Naive thymus-derived CD4-positive, alpha-beta T cell (primary cell): ENCODE data around the gene SHLD2. TPM values are rescaled to one million over a fixed set of nuclear protein-coding genes. Genes with fewer than 3 reads are reported as not detected.
A peak's percentile ranks its signal among the peaks of the same experiment; 100 is the strongest.

ENCODE experiments used
- ATAC-seq: fragments of 150-1000 bp; cut with Tn5 transposase; 2 replicates; pipeline ENCODE4 v1.10.0; 2021; ENCODE audit warnings: mild to moderate bottlenecking, moderate library complexity
- CTCF ChIA-PET: fragments of 350-600 bp; sonication (Branson Sonifier 250); formaldehyde crosslinking; loops from one replicate; lab custom pipeline; 2021; ENCODE audit warnings: antibody characterized with exemption; lab: Charles Lee
- POLR2A ChIA-PET: fragments of 350-600 bp; sonication (Branson Sonifier 250); formaldehyde crosslinking; loops from one replicate; lab custom pipeline; 2021; ENCODE audit warnings: antibody characterized with exemption, inconsistent platforms; lab: Charles Lee
- DNase-seq, 9 donors: peaks; one replicate each; pipeline versions ENCODE4 v3.0.0 to v3.0.0-alpha.2; 2020 to 2022; ENCODE audit warnings: mixed read lengths in 1 of 9
- H3K27ac ChIP-seq: one replicate; pipeline ENCODE4 v1.7.0; 2013; ENCODE audit warnings: mild to moderate bottlenecking, low read depth, low read length, moderate library complexity
- H3K27me3 ChIP-seq, 2 donors: one replicate each; pipeline ENCODE4 v1.7.0; 2013; ENCODE audit warnings: low read length in 2 of 2, mild to moderate bottlenecking in 2 of 2, moderate library complexity in 2 of 2; ENCODE audit not compliant: control insufficient read depth in 2 of 2, insufficient read depth in 2 of 2
- H3K36me3 ChIP-seq, 3 experiments: 1 replicate in 2 of 3; 2 replicates in 1 of 3; pipeline ENCODE4 v1.7.0; 2013; ENCODE audit warnings: low read length in 3 of 3, mild to moderate bottlenecking in 3 of 3, moderate library complexity in 1 of 3; ENCODE audit not compliant: insufficient read depth in 3 of 3, control insufficient read depth in 2 of 3
- H3K4me1 ChIP-seq, 2 donors: one replicate each; pipeline ENCODE4 v1.7.0; 2013; ENCODE audit warnings: low read length in 2 of 2, mild to moderate bottlenecking in 2 of 2, moderate library complexity in 1 of 2; ENCODE audit not compliant: control insufficient read depth in 2 of 2, insufficient read depth in 2 of 2
- H3K4me3 ChIP-seq: 2 replicates; pipeline ENCODE4 v1.7.0; 2013; ENCODE audit warnings: mild to moderate bottlenecking, low read length
- H3K9me3 ChIP-seq, 3 experiments: 1 replicate in 2 of 3; 2 replicates in 1 of 3; pipeline ENCODE4 v1.7.0; 2013; ENCODE audit warnings: low read length in 3 of 3; ENCODE audit not compliant: control insufficient read depth in 2 of 3
- H3K27ac Mint-ChIP-seq, 9 donors: one replicate each; pipeline ENCODE4 v1.8.0; 2020 to 2022; ENCODE audit warnings: mixed read lengths in 9 of 9, mild to moderate bottlenecking in 8 of 9, moderate library complexity in 5 of 9, inconsistent platforms in 2 of 9
- H3K27me3 Mint-ChIP-seq, 5 donors: one replicate each; pipeline ENCODE4 v1.8.0; 2021 to 2022; ENCODE audit warnings: mixed read lengths in 5 of 5, mild to moderate bottlenecking in 1 of 5
- H3K36me3 Mint-ChIP-seq, 5 donors: one replicate each; pipeline ENCODE4 v1.8.0; 2020 to 2022; ENCODE audit warnings: mixed read lengths in 5 of 5, mild to moderate bottlenecking in 3 of 5, inconsistent platforms in 1 of 5
- H3K4me1 Mint-ChIP-seq, 7 donors: one replicate each; pipeline ENCODE4 v1.8.0; 2020 to 2022; ENCODE audit warnings: mixed read lengths in 7 of 7, mild to moderate bottlenecking in 3 of 7, inconsistent platforms in 1 of 7
- H3K4me3 Mint-ChIP-seq, 10 donors: one replicate each; pipeline ENCODE4 v1.8.0; 2020 to 2022; ENCODE audit warnings: mild to moderate bottlenecking in 10 of 10, mixed read lengths in 10 of 10, moderate library complexity in 6 of 10, inconsistent platforms in 2 of 10
- H3K9me3 Mint-ChIP-seq, 11 donors: one replicate each; pipeline ENCODE4 v1.8.0; 2020 to 2022; ENCODE audit warnings: mixed read lengths in 11 of 11, mild to moderate bottlenecking in 4 of 11, inconsistent platforms in 1 of 11, moderate library complexity in 1 of 11
- intact Hi-C, 2 donors: fragments of 100-400 bp; cut with micrococcal nuclease; formaldehyde crosslinking; loops; one replicate each; pipeline ENCODE4 v1.15.1; 2023
- polyA plus RNA-seq, 2 donors: library from polyadenylated mRNA; unstranded; fragments of 300-500 nt; fragmentation: Illumina TruSeq; gene quantifications; one replicate each; pipeline ENCODE4 v1.2.3, GENCODE V29; 2021
- total RNA-seq, 6 experiments: library from RNA in 5 of 6; stranded (reverse) in 5 of 6; gene quantifications; 1 replicate in 5 of 6; 2 replicates in 1 of 6; pipeline ENCODE4 v1.2.3 and lab custom pipeline; 2021 to 2026

The SHLD2 gene, protein sequence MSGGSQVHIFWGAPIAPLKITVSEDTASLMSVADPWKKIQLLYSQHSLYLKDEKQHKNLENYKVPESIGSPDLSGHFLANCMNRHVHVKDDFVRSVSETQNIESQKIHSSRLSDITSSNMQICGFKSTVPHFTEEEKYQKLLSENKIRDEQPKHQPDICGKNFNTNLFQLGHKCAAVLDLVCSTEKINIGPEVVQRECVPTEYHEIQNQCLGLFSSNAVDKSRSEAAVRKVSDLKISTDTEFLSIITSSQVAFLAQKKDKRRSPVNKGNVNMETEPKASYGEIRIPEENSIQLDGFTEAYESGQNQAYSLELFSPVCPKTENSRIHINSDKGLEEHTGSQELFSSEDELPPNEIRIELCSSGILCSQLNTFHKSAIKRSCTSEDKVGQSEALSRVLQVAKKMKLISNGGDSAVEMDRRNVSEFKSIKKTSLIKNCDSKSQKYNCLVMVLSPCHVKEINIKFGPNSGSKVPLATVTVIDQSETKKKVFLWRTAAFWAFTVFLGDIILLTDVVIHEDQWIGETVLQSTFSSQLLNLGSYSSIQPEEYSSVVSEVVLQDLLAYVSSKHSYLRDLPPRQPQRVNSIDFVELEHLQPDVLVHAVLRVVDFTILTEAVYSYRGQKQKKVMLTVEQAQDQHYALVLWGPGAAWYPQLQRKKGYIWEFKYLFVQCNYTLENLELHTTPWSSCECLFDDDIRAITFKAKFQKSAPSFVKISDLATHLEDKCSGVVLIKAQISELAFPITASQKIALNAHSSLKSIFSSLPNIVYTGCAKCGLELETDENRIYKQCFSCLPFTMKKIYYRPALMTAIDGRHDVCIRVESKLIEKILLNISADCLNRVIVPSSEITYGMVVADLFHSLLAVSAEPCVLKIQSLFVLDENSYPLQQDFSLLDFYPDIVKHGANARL
- 10 to 100 TPM; 19.3 to 31.4 (median 21.1) TPM for total RNA-seq
- 10 to 100 TPM; 14.9 to 17.9 TPM for polyA plus RNA-seq
- 26.2 reads per million, percentile 56 among the genes with 10 or more reads in this experiment for total RNA-seq (lab: John Stamatoyannopoulos, UW)

DNA sequence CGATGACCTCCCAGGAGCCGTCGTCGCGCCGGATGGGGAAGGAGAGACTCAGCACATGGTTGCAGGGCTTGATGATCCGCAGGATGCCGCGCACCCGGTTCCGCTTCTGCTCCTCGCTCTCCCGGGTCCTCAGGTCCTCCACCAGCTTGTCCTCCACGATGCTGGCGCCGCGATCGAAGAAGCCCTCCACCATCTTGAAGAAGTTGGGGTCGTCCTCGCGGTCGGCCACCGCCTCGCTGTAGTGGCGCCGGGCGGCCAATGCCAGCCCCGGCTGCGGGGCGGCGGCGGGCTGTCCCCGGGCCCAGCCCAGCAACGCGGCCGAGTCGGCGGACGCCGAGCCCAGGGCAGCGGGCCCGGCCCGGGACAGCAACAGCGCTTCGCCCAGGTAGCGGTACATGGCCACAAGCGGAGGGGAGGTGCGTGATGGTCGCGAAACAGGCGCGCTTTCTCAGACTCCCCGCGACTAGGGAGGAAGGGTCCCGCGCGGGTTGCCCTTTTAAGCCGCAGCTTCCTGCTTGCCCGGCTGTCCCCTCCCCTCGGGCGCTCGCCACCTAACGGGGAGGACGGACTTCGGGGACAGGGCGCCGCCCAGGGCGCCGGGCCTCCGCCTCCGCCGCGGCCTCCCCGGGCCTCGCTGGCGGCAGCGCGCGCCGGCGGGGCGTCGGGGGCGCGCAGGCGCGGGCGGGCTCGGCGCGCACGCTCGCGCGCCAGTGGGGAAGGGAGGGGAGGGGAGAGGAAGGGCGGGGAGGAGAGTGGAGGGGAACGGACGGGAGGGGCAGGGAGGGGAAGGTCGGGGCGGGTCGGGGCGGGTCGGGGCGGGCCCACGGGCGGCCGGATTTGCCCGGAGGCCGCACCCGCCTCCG, at the start of gene SHLD2, which contains the start of gene GLUD1:
TSS of gene SHLD2 (plus strand) at position 834 of the 863 bp plus-strand sequence. CDS start 56,149 bp downstream, outside the sequence.
TSS of gene GLUD1 (minus strand) at position 471 of the 863 bp plus-strand sequence. CDS start at position 397, 74 bp downstream.
- Histone ChIP-seq H3K27ac (peak within 1 kb of the TSS; percentile 88), H3K9me3 (no peaks in the 10 kb centered on the region), H3K36me3 (no peaks in the 10 kb centered on the region), H3K4me3 (peak within 1 kb of the TSS; percentile 74), H3K4me1 (peaks cover 12 to 27% of the 10 kb centered on the region in 2 donors), H3K27me3 (no peaks in the 10 kb centered on the region)
- Mint-ChIP-seq H3K27me3 (no peaks in the 10 kb centered on the region), H3K4me1 (peaks cover 38 to 65% (median 52%) of the 10 kb centered on the region in 7 donors), H3K9me3 (peaks cover 0 to 2% (median 0%) of the 10 kb centered on the region in 11 donors), H3K27ac (peak within 1 kb of the TSS; percentile 89 to 97 (median 94)), H3K36me3 (peaks cover 0 to 13% (median 6%) of the 10 kb centered on the region in 5 donors), H3K4me3 (peak within 1 kb of the TSS; percentile 89 to 97 (median 94))
- POLR2A ChIA-PET: interaction anchor here (1.2 to 1.8 kb wide), 4 partner anchors 119 to 383 kb away, joined by 3 to 9 read pairs (median 3); partner anchors contain the start of gene ADIRF
- intact Hi-C loops: loop anchor here (1.0 to 10.0 kb wide), 12 partner anchors 123 to 770 kb away; partner anchors contain the start of genes KLLN (in 2 of the 2), PTEN (in 2 of the 2), ATAD1 (in 1 of the 2) and BMPR1A (in 1 of the 2)
- DNase-seq (peak; percentile 78 to 94 (median 84)), ATAC-seq (peak; percentile 81)
- CTCF ChIA-PET: interaction anchor here (0.5 kb wide), 1 partner anchor 156 kb away, joined by 3 read pairs; no protein-coding TSS in a partner anchor

DNA sequence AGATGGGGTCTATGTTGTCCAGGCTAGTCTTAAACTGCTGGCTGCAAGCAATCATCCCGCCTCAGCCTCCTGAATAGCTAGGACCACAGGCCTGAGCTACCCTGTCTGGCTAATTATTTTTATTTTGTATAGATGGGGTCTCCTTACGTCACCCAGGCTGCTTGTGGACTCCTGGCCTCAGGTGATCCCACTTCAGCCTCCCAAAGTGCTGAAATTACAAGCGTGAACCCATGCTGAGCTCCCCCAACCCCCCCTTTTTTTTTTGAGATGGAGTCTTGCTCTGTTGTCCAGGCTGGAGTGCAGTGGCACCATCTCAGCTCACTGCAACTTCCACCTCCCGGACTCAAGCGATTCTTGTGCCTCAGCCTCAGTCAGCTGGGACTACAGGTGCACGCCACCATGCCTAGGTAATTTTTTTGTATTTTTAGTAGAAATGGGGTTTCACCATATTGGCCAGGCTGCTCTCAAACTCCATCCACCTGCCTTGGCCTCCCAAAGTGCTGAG, 49.5 kb upstream of the SHLD2 start:
- DNase-seq (no peak), ATAC-seq (no peak)
- Mint-ChIP-seq H3K4me1 (no peaks in the 10 kb centered on the region), H3K4me3 (no peak overlapping the region), H3K36me3 (peaks cover 0 to 40% (median 19%) of the 10 kb centered on the region in 5 donors), H3K27me3 (no peaks in the 10 kb centered on the region), H3K27ac (no peak overlapping the region), H3K9me3 (peaks cover 0 to 6% (median 0%) of the 10 kb centered on the region in 11 donors)
- CTCF ChIA-PET: no interaction called here
- Histone ChIP-seq H3K27me3 (no peaks in the 10 kb centered on the region), H3K27ac (no peak overlapping the region), H3K4me3 (no peak overlapping the region), H3K4me1 (no peaks in the 10 kb centered on the region), H3K9me3 (no peaks in the 10 kb centered on the region), H3K36me3 (peaks cover 0 to 31% (median 9%) of the 10 kb centered on the region in 3 experiments)
- POLR2A ChIA-PET: no interaction called here
- intact Hi-C loops: no loop called here

DNA sequence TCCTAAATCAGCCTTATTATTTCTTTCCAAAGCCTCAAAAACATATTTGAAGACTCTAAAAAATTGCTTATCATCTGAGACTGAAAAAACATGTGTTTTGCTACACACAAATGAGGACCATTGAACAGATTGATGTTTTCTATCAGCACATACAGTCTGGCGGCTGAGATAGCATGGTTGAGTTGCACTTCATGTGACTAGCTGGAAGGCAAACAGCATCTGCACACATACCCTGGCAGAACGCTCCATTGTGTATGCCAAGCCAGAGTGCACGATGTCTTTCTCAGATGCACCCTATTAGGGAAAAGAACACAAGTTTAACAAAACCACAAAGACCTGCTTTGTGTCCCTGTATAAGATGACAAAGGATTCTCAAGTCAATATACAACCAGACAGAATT, 41.9 kb upstream of the SHLD2 start:
- no peaks in the 10 kb centered on the region for H3K27me3 Mint-ChIP-seq
- intact Hi-C loops: no loop called here
- no peaks in the 10 kb centered on the region for H3K27me3 ChIP-seq
- no peak overlapping the region for H3K4me3 Mint-ChIP-seq
- H3K36me3 ChIP-seq: peaks cover 0 to 71% (median 12%) of the 10 kb centered on the region in 3 experiments
- ChIA-PET CTCF (no interaction called here), POLR2A (no interaction called here)
- no peaks in the 10 kb centered on the region for H3K9me3 ChIP-seq
- H3K4me3 ChIP-seq: no peak overlapping the region
- DNase-seq: no peak
- H3K27ac Mint-ChIP-seq: no peak overlapping the region
- H3K27ac ChIP-seq: no peak overlapping the region
- no peaks in the 10 kb centered on the region for H3K9me3 Mint-ChIP-seq
- ATAC-seq: no peak
- no peaks in the 10 kb centered on the region for H3K4me1 ChIP-seq
- peaks cover 0 to 40% (median 12%) of the 10 kb centered on the region in 5 donors for H3K36me3 Mint-ChIP-seq
- no peaks in the 10 kb centered on the region for H3K4me1 Mint-ChIP-seq

DNA sequence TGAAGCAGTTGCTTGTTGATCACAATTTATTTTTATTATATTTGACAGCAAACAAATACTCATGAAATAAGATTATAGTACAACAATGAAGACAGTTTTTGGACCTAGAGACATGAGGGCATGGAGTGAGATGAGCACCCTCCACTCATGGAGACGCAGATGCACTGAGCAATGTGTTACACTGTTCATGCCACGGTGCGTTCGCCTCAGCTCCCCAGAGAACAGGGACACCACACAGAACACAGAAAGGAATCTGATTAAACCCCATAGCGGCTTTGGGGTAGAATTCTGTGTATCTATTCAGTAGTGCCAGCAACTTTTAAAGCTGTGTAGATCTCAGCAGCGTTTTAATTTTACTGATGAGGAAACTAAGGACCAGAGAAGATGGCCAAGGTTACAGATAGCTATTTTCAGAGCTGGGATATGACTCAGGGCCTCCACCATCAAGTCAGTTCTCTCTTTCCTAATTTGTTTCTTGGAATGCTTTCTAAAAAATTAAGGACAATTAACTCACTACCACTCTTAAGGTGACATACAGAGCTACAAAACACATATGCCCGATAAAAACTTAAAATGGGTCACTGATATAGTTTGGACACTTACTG, 41.3 kb upstream of the SHLD2 start:
- Mint-ChIP-seq H3K4me1 (no peaks in the 10 kb centered on the region), H3K9me3 (no peaks in the 10 kb centered on the region), H3K36me3 (peaks cover 0 to 40% (median 9%) of the 10 kb centered on the region in 5 donors), H3K27ac (no peak overlapping the region), H3K4me3 (no peak overlapping the region), H3K27me3 (no peaks in the 10 kb centered on the region)
- ATAC-seq (no peak), DNase-seq (no peak)
- no peaks in the 10 kb centered on the region for H3K27me3 ChIP-seq
- H3K4me1 ChIP-seq: no peaks in the 10 kb centered on the region
- H3K36me3 ChIP-seq: peaks cover 5 to 73% (median 14%) of the 10 kb centered on the region in 3 experiments
- intact Hi-C loops: no loop called here
- CTCF ChIA-PET: no interaction called here
- no peaks in the 10 kb centered on the region for H3K9me3 ChIP-seq
- H3K27ac ChIP-seq: no peak overlapping the region
- no peak overlapping the region for H3K4me3 ChIP-seq
- POLR2A ChIA-PET: no interaction called here

DNA sequence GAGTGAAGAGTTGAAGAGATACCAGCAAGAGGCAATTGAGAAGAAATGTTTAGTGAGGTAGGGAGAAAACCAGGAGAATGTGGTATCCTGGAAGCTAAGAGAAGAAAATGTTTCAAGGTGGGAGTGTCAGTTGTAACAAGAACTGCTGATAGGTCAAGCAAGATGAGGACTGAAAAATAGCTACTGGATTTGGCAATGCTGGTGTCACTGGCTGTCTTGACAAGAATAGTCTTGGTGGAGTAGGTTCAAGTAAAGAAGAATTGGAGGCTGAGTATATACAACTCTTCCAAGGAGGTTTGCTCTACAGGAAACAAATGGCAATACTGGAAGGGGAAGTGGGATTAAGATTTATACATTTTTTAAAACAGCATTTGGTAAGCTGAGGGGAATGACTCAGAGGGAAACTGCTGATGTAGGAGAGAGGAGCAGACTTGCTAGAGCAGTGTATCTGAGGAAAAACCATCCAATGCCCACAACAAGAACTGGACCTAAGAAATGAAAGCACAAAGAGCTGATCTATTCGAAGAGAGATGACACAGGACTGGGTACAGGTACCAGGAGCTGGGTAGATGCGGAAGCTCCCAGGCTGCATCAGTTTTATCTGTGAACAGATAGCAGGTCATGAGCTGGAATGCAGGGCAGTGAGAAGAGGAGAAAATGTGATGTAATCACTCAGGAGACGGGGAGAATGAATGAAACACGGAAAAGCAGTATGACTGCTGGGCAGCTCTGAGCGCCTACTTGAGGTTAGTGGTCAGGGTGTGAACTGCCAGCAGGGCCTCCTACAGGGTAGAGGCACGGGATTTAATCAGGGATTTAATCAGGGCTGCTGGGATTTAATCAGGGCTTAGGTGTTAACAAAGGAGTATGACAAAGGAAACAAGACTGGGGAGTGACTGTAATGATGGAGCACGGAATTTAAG, 40.4 kb upstream of the SHLD2 start:
- Histone ChIP-seq H3K4me1 (no peaks in the 10 kb centered on the region), H3K27ac (no peak overlapping the region), H3K9me3 (no peaks in the 10 kb centered on the region), H3K4me3 (no peak overlapping the region), H3K27me3 (no peaks in the 10 kb centered on the region), H3K36me3 (peaks cover 10 to 73% (median 12%) of the 10 kb centered on the region in 3 experiments)
- intact Hi-C loops: no loop called here
- CTCF ChIA-PET: interaction anchor here (0.5 kb wide), 1 partner anchor 115 kb away, joined by 4 read pairs; no protein-coding TSS in a partner anchor
- no peaks in the 10 kb centered on the region for H3K4me1 Mint-ChIP-seq
- no peaks in the 10 kb centered on the region for H3K9me3 Mint-ChIP-seq
- POLR2A ChIA-PET: interaction anchor here (0.6 kb wide), 2 partner anchors 13 to 57 kb away, joined by 3 to 4 read pairs; no protein-coding TSS in a partner anchor
- H3K27ac Mint-ChIP-seq: no peak overlapping the region
- ATAC-seq: peak; percentile 71
- H3K27me3 Mint-ChIP-seq: no peaks in the 10 kb centered on the region
- peaks cover 3 to 40% (median 8%) of the 10 kb centered on the region in 5 donors for H3K36me3 Mint-ChIP-seq
- no peak for DNase-seq
- no peak overlapping the region for H3K4me3 Mint-ChIP-seq
